Measurements from ENCODE around the gene PRKN.

DNA sequence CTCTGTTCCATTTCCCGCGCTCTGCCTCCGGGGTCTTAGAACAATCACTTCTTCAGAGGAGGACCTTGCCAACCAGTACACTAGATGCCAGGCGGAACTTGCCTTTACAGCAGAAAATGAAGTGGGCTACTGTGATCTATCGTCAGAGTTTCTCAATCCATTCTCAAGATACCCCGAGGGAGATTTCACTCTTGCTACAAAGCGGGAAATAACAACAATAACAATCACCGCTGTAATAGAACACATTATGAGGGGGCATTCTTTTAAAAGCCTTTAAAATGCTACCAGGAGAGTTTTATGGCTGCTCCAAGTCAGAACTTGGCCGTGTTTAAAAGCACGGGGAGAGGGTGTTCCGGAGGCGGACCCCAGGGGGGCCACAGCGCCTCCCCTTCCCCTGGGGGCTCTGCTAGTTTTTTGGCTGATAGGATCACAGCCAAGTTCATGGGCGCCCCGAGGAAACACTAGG lies 836.7 kb downstream of the PRKN start:
- TF ChIP-seq EZH2 (IDR thresholded peaks at IDR 0.05; ENCODE audit: insufficient read depth, poor library complexity, severe bottlenecking): no peak
- TF ChIP-seq EZH2phosphoT487 (IDR thresholded peaks at IDR 0.05; ENCODE audit: insufficient read depth, low read depth): no peak
